Measurements from ENCODE around the gene GLS2.
A peak's percentile ranks its signal among the peaks of the same experiment; 100 is the strongest.
"Not testable (repeated sequence)": the region's sequence is repeated elsewhere in the genome, so short reads cannot be mapped to it uniquely, and the experiment has no call there.

Gene GLS2

DNA sequence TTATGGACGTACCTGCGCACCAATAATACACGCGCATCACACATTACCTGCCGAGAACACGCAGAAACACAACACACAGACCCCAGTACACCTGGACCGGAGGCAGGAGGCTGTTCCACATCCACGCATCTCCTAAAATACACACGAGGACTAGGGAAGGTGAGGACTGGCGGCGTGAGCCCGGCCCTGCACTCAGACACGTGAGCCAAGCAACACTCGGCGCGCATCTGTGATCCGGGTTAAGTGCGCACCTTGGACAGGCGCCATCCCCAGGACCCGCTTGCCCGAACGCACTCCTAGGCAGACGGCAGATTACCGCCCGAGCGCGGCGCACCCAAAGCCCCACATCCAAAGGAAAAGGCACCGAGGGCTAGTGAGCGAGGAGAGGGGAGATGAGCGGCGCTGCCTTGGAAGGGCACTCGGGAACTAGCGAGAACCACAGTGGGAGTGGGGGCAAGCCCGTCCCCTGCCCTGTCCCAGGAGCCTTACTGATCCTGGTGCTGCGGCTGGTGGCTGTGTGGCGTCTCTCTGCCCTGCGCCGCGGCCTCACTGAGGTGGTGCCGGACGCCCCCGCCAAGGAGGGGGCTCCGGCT is 417 bp downstream of the GLS2 start:
- no peak for DNase-seq

DNA sequence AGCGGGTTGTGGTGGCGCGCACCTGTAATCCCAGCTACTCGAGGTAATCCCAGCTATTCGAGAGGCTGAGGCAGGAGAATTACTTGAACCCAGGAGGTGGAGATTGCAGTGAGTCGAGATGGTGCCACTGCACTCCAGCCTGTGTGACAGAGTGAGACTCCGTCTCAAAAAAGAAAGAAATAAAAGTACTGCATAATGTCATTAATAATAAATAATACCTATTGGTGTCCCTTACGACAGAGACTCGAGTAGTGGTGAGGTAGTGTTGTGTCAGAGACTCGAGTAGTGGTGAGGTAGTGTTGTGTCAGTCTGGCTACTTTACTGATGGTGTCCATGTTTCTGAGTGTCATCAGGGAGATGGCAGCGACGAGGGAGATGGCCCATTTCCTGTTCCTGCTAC is 1.3 kb downstream of the GLS2 start:
- DNase-seq: no peak

DNA sequence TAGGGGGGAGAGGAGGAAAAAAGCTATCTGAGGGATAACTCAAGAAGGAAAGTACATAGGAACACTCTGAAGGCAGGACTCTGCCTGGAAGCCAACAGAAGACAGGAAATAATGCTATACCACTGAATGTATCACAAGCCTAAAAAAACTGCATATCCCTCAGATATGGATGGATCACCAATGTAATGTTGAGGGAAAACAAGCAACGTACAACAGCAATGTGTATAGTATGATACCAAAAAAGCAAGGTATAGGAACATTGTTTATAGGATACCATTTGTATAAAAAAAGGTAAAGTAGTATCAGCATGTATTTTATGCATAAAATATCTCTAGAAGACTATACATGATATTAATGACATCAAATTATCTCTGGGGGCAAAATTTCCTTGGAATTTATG is 3.4 kb downstream of the GLS2 start:
- DNase-seq: no peak

DNA sequence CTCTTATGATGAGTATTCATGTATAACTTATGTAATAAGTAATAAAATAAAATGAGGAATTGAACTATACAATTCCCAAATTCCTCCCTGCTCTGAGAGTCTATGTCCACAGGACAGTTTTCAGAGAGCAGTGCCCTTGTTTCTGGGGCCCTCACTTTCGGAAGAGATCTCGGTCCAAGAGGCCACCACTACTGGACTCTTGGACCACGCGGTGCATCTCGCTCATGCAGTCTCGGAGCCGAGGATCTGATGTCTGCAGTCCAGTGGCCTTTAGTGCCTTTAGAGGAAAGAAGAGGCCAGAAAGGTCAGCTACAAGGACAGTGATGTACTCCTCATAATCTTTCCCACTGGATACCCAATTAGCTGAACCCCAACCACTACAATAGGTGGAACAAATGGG is 8.3 kb downstream of the GLS2 start:
- no peak for DNase-seq

DNA sequence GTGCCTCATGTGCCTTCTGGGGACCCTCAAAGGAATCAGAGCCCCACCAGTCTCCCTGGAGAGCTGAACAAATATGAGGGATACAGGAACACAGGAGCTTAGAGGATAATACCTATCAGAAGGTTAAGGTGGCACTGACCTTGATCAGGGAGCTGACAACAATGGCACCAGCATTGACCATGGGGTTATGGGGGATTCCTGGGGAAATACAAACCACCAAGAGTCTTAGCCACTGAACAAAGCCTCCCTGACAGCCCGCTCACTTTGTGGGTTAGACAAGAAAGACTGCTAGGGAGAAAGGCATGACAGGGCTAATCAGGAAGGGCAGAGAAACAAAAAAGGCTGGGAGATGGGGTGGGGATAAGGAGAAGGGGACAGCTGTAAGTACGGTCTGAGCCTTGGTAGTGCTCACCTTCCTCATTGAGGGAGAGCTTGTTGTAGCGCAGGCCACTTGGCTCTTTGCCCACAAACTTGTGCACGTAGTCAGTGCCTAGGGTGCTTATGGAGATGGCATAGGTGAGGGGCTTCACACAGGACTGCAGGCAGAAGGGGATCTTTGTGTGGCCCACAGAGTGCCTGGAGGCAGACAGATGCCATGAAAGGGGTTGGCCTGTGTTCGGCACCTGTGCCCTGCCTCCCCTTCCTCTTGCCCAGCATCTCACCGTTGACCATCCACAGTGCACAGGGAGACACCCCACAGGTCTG is 10.3 kb downstream of the GLS2 start:
- no peak for DNase-seq

DNA sequence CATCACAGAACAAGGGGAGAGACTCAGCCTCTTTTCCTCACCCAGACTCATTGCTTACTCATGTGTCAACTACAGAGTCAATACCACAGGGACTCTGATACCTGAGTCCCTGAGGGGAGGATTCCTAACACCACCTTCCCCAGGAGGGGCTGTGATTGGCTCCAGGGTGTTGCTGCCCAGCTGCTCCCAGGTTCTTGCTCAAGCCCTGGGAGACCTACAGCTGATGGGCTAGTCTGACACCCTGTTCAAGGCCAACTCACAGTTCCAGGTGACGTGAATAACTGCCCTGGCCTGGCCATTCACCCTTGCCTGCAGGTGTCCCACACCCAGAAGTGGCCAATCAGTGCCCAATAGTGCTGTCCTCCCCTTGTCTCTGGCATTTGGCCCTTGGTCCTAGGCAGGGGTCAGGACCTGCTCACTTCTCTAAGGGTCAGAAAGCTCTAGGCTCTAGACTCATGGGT is 11.0 kb downstream of the GLS2 start:
- DNase-seq: no peak

DNA sequence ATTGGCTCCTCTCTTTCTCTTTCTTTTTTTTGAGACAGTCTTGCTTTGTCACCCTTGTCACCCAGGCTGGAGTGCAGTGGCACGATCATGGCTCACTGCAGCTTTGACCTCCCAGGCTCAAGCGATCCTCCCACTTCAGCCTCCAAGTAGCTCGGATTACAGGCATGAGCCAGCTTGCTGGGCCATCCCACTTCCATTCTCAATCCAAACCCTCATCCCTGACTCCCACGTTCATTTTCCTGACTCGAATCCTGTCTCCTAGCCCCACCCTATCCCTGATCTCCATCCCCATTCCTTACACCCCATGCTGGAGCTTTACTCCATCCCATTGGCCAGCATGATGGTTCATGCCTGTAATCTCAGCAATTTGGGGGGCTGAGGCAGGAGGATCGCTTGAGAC is 11.8 kb downstream of the GLS2 start:
- no peak for DNase-seq

DNA sequence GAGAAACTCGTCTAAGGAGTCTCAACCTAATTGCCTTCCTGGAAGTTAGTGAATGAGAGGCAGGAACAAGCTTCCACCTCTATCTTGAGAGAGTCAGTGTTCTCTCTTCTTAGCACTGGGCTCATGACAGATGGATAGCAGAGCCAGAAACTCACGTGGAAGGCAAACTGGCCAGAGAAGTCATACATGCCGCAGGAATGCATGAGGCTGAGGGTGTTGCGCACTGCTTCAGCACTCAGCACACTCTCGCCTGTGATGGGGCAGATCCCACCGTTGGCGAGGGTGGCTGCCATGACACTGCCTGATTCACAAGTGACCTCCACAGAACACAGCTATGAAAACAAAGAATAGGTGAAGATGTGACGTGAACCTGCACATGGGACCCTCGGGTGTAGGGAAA is 13.6 kb downstream of the GLS2 start:
- no peak for DNase-seq

DNA sequence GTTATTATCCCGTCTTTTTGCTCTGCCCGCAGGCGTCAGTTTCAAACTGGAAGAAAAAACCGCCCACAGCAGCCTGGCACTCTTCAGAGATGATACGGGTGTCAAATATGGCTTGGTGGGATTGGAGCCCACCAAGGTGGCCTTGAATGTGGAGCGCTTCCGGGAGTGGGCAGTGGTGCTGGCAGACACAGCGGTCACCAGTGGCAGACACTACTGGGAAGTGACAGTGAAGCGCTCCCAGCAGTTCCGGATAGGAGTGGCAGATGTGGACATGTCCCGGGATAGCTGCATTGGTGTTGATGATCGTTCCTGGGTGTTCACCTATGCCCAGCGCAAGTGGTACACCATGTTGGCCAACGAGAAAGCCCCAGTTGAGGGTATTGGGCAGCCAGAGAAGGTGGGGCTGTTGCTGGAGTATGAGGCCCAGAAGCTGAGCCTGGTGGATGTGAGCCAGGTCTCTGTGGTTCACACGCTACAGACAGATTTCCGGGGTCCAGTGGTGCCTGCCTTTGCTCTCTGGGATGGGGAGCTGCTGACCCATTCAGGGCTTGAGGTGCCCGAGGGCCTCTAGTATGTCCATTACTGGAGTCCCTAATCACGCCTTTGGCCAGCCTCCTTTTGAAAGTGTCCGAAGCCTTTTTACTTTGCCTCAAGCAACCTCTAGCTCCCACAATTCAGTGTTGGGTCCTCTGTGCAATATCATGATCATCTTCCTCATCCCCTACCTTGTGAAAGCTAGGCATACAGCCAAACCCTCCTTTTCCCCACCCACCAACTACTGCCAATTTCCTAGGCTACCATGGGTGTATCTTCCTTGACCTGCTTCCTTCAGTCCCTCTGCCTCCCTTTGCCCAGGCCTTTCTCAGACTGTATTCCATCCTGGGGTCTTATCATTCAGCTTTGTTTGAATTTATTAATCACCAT is 18.7 kb downstream of the GLS2 start:
- DNase-seq: no peak

DNA sequence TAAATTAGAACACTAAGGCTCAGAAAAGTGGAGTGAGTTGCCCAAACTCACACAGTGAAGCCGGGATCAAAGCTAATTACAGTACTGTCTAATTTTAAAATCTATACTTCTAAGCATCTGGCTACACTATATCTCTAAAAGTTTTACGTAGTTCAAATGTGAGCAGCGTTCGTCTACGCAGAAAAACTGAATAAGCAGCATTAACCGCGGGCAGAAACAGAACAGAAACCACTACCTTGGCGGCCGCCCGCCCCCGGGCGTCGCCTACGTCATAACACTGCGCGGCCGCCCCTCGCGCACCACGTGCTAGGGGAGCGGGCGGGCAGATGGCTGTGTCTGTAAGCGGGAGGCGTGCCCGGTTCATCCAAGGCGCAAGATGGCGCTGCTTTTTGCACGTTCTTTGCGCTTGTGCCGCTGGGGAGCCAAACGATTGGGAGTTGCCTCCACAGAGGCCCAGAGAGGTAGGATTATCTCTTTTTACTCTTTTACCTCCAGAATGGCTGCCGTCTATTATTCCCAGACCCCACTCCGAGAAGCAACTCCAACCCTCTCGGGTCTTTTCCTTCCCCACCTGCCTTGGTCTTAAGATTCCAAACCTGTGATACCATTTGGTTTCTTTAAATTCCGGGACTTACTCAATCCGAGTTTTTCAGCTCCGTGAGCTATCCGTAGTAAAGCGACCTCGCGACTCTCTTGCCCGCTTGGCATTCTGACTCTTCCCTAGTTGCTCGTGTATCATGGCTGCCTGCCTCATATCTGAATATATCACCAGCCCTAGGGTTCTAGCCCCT is 19.6 kb downstream of the GLS2 start, which contains the start of gene SPRYD4:
Gene SPRYD4 (plus strand): TSS at position 363 of the 791 bp plus-strand sequence. CDS start 14 bp downstream, at position 377.
- peak; percentile 94 for DNase-seq

DNA sequence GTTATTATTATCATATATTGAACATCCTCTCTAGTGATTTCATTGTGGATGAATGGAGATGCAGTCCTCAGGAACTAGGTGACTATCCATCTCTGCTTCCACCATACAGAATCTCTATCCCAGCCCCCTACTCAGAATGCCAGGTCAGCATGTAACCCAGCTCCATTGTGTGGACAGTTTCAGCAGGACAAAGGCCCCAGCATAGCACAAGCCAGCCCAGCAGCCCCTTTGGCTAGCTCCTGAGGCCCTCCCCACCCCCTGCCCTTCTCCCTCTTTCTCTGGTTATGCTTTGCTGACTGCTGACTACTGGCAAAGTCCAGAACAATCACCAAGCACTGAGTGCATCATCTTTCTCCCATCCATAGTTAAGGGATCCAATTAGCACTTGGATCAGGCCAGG is 25.4 kb downstream of the GLS2 start:
- no peak for DNase-seq

DNA sequence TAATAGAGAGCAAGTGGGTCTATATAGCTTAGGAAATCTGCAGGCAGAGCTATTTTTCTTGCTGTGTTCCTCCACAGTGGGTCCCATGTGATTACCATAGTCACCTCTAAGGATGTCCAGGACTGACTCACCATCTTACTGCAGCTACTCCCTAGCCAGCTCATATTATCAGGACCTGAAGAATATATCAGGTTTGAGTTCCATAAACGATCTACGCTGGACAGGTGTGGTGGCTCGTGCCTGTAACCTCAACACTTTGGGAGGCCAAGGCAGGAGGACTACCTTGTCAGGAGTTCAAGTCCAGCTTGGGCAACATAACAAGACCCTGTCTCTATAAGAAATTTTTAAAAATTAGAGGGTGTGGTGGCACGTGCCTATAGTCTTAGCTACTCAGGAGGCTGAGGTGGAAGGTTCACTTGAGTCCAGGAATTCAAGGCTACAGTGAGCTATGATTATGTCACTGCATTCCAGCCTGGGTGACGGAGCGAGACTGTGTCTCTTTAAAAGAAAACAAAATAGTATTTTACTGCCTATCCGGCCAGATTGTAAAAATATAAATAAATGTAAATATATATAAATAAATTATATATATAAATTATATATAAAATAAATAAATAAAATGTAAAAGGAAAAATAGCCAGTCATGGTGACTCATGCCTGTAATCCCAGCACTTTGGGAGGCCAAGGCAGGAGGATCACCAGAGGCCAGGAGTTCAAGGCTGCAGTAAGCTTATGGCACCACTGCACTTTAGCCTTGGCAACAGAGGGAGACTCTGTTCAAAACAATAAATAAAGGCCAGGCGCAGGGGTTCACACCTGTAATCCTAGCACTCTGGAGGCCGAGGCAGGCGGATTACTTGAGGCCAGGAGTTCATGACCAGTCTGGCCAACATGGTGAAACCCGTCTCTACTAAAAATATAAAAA is 26.5 kb downstream of the GLS2 start:
- no peak for DNase-seq

DNA sequence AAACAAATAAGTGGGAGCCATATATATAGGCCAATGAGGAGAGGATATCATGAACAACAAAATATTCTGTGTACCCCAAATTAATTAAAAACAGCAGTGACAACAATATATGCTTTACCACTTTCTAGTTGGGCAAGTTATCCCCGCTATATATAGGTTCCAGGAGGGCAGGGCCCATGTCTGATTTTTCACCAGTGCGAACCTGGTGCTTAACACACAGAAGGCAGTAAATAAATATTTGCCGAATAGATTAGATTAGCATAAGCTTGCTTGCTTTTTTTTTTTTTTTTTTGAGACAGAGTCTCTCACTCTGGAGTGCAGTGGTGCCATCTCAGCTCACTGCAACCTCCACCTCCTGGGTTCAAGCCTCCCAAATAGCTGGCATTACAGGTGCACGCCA is 30.1 kb downstream of the GLS2 start:
- no peak for DNase-seq

DNA sequence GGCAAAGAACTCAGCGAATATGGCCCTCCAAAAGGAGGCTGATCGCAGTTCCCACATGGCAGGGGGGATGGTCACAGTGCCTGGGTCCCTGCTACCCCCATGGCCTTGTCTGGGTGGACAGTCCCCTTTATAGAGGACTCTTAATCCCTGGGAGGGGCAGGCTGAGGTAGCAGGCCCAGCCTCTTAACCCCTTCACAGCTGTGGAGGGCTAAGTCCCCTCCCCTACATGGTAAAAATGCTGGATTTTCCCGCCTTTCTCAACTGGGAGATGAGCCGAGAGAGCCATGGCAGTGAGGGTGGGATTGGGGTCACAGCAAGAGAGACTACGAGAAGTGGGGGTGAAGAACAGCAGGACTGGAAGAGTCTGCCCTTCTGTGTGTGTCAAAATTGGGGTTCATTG is 33.4 kb downstream of the GLS2 start, which contains the start of gene MIP:
Gene MIP (minus strand): TSS at position 101 of the 400 bp plus-strand sequence. CDS start 44 bp downstream, at position 57.
- DNase-seq: no peak

DNA sequence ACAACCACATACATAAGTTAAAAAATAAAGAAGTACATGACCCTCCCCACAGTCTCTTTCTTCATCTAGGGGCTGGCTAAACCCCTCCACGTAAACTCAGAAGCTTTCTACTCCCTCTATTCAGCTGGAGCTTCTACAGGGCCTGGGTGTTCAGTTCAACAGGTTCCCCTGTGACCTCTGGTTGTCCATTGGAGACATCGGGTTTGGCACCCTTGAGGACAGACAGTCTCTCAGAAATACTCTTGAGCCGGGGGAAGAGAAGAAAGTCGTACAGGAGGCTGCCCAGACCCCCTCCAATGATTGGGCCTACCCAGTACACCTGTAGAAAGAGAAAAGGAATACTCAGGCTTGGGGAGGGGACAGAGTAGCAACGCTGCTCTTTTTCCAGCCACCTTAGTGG is 36.8 kb downstream of the GLS2 start:
- no peak for DNase-seq

DNA sequence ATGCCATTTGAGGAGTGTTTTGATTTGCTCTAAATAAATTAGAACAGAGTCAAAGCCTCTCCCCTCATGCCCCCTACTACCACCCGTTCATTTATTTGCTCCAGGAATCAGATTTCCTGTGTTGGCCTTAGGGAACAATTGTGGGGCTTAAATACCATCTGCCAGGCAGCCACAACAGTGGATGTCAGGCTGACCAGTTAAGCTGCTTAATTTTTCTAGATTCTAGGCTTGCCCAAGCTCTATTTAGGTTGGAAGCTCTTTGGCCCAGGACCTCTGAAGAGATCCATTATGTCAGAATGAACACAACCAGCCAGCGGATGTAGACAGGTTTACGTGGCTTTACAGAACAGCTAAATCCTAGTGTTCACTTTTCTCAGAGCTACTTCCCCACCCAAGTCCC is 37.7 kb downstream of the GLS2 start:
- DNase-seq: no peak

DNA sequence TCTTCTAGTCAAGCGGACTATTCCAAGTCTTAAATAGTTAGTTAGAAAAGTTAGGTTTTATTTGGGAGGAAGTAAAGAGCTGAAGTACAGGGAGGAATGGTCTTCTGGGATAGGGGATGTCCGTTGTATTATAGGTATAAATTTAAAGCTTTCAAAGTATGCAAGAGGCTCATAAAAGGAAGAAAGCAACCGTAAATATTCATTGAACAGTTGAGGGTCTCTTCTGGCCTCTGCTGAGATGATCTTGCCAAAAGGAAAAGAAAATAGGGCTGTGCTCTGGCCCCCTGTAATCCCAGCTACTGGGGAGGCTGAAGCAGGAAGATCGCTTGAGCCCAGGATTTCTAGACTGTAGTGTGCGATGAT is 38.4 kb downstream of the GLS2 start:
- no peak for DNase-seq

DNA sequence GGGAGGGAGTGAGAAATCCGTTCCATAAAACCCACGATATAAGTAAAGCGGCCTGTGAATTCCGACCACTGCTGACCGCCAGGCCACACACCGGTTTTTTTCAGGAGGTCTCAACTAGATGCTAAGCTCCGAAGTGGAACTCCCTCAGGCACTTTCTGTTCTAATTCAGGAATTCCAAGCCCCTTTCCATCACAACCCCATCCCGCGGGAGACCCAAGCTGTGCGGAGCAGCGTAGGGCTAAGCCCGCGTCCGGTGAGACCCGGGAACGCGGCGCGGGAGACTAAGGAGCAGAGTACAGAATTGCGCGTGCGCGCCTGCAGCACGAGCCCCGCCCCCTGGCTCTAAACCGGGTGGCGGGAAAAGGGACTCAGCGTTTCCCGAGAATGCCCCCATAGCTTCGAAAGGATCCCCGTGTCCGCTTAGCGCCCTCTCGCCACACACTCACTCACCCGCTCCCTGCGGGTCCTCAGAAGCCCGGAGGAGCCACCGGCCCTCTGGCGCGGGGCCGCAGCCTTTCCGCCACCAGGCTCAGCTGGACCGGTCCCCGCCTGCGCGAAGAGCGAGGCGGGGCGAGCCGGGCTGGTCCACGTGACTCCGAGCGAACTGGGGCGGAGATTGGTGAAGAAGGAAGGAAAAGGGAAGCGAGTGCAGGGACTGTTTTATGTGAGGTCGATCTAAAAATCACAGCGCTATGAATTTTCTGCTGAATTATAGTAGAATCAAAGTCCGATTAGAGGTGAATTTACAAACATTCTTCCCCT is 38.9 kb downstream of the GLS2 start, which contains the start of gene TIMELESS:
Gene TIMELESS (minus strand): TSS at position 567 of the 762 bp plus-strand sequence. CDS start 15,256 bp downstream, outside the sequence.
- peak; percentile 75 for DNase-seq

DNA sequence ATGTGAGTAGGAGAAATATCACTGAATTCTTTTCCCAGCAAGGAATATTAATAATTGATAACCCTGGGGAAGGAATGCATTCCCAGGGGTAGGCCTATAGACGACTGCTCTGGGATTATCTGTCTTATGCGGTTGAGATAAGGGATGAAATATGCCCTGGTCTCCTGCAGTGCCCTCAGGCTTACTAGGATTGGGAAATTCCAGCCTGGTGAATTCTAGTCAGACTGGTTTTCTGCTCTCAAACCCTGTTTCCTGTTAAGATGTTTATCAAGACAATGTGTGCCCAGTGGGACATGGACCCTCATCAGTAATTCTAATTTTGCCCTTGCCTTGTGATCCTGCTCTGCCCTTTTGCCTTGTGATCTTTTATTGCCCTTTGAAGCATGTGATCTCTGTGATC is 44.8 kb downstream of the GLS2 start:
- not testable (repeated sequence) for DNase-seq

DNA sequence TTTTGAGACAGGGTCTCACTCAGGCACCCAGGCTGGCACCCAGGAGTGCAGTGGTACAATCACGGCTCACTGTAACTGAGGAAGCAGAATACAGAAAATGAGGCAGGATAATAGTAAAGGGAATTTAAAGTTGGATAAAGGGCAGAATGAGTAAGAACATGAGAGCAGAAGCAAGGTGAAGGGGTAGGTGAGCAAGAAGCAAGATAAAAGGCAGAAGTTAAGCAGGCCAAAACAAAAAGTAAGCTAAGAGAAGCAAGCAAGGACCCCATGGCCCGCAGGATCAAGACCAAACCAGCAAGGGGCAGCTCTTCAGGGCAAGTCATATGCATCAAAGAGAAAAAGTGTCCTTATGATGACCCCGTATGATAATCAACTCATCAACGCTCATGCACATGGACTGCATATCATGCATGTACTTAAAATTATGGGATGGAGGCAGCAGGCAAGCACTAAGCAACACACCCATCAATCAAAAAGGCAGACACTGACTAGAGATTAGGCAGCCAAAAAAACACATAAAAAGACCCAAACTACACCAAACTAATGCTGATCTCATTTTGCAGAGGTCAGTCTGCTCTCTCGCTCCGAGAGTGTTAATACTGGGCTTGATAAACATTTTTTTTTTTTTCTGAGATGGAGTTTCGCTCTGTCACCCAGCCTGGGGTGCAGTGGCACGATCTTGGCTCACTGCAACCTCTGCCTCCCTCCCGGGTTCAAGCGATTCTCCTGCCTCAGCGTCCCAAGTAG is 50.4 kb downstream of the GLS2 start:
- DNase-seq: no peak

Measured in activated CD4-positive, alpha-beta T cell treated with anti-CD3 and anti-CD28 coated beads for 1 hour (primary cell).